PC-3 (cell line): ENCODE measurements around the gene ANKRA2. TPM values are rescaled to one million over a fixed set of nuclear protein-coding genes. Genes with fewer than 3 reads are reported as not detected.
A peak's percentile ranks its signal among the peaks of the same experiment; 100 is the strongest.

Source experiments
- ATAC-seq: fragments of 200-7000 bp; cut with Tn5 transposase; 2 replicates; pipeline ENCODE4 v1.9.1; 2020; ENCODE audit warnings: mild to moderate bottlenecking, moderate library complexity
- BruUV-seq: library from RNA; stranded (reverse); fragments of 400-500 nt; replicated peaks from 2 replicates; lab custom pipeline; 2021; lab: Mats Ljungman, UMichigan
- CTCF ChIA-PET: fragments of 300-600 bp; sonication (Branson Sonifier 250); formaldehyde crosslinking; loops from one replicate; lab custom pipeline; 2022; ENCODE audit warnings: antibody characterized with exemption; lab: Charles Lee
- POLR2A ChIA-PET: fragments of 300-600 bp; sonication (Branson Sonifier 250); formaldehyde crosslinking; loops from one replicate; lab custom pipeline; 2022; ENCODE audit warnings: antibody characterized with exemption; ENCODE audit not compliant: unreplicated experiment; lab: Charles Lee
- DNase-seq: peaks from one replicate; pipeline ENCODE4 v3.0.0-alpha.2; 2015
- H2AFZ ChIP-seq: fragments of 300-600 bp; sonication (generic); 2 replicates; pipeline ENCODE4 v1.6.0; 2016; ENCODE audit warnings: antibody characterized with exemption, low read length
- H3F3A ChIP-seq: fragments of 300-600 bp; sonication (generic); one replicate; pipeline ENCODE4 v1.6.0; 2017; ENCODE audit warnings: antibody characterized with exemption, low read length, control low read depth, mild to moderate bottlenecking; ENCODE audit not compliant: unreplicated experiment
- H3K27ac ChIP-seq: fragments of 300-600 bp; sonication (generic); 2 replicates; pipeline ENCODE4 v1.5.1; 2016; ENCODE audit warnings: mild to moderate bottlenecking, low read length
- H3K27me3 ChIP-seq: fragments of 300-600 bp; sonication (generic); 2 replicates; pipeline ENCODE4 v1.6.1; 2016; ENCODE audit warnings: low read length, mixed read lengths
- H3K36me3 ChIP-seq: fragments of 300-600 bp; sonication (generic); 2 replicates; pipeline ENCODE4 v1.6.1; 2016; ENCODE audit warnings: low read depth, mixed run types, low read length, mixed read lengths
- H3K4me1 ChIP-seq: fragments of 300-600 bp; sonication (generic); 2 replicates; pipeline ENCODE4 v1.5.1; 2016; ENCODE audit warnings: low read length; ENCODE audit not compliant: insufficient read depth
- H3K4me2 ChIP-seq: fragments of 300-600 bp; sonication (generic); 2 replicates; pipeline ENCODE4 v1.6.0; 2016; ENCODE audit warnings: low read length
- H3K4me3 ChIP-seq: fragments of 300-600 bp; sonication (generic); 2 replicates; pipeline ENCODE4 v1.5.1; 2016; ENCODE audit warnings: mild to moderate bottlenecking, low read length, mixed read lengths
- H3K79me2 ChIP-seq: fragments of 300-600 bp; sonication (generic); 2 replicates; pipeline ENCODE4 v1.6.1; 2017; ENCODE audit warnings: low read length, mixed read lengths
- H3K9ac ChIP-seq: fragments of 300-600 bp; sonication (generic); 2 replicates; pipeline ENCODE4 v1.6.0; 2016; ENCODE audit warnings: mild to moderate bottlenecking, low read length
- H3K9me2 ChIP-seq: fragments of 300-600 bp; sonication (generic); replicated peaks from 2 replicates; pipeline ENCODE4 v1.6.1; 2016; ENCODE audit warnings: mixed run types, low read length, mixed read lengths
- H3K9me3 ChIP-seq: fragments of 300-600 bp; sonication (generic); 2 replicates; pipeline ENCODE4 v1.6.1; 2016; ENCODE audit warnings: low read length, mixed read lengths
- H4K20me1 ChIP-seq: fragments of 300-600 bp; sonication (generic); 2 replicates; pipeline ENCODE4 v1.6.1; 2016; ENCODE audit warnings: low read length, mixed read lengths
- CTCF ChIP-seq: fragments of 300-600 bp; sonication (generic); conservative IDR thresholded peaks from 2 replicates; pipeline ENCODE4 v1.5.1; 2017; ENCODE audit warnings: antibody characterized with exemption, low read depth, mild to moderate bottlenecking, low read length
- EZH2 ChIP-seq: fragments of 300-600 bp; sonication (generic); IDR thresholded peaks from one replicate; pipeline ENCODE4 v1.6.1; 2017; ENCODE audit warnings: antibody characterized with exemption, mild to moderate bottlenecking, low read length; ENCODE audit not compliant: unreplicated experiment
- EZH2phosphoT487 ChIP-seq: fragments of 300-600 bp; sonication (generic); IDR thresholded peaks from 2 replicates; pipeline ENCODE4 v1.6.1; 2018; ENCODE audit warnings: mild to moderate bottlenecking, antibody characterized with exemption, low read length, borderline replicate concordance
- intact Hi-C: fragments of 100-400 bp; cut with micrococcal nuclease; formaldehyde crosslinking; loops from 2 replicates; pipeline ENCODE4 v1.9.0; 2023
- total RNA-seq: library from RNA; depleted of rRNA; stranded (reverse); fragments of >200 nt; gene quantifications from 2 replicates; pipeline ENCODE4 v1.2.3, GENCODE V29; 2014

ANKRA2 gene
- total RNA-seq, 1 experiment from 2014 or later = 4.4 TPM

GRCh38 chr5:73612799-73613198 is 47.4 kb upstream of the ANKRA2 start:
- no peaks in the 10 kb centered on the region for H3K9me2 ChIP-seq
- H3K36me3 ChIP-seq = no peaks in the 10 kb centered on the region
- H3K4me2 ChIP-seq = peak overlapping the region; percentile 59; the same call in 1 of the 2 replicates
- ChIA-PET CTCF (interaction anchor here (0.6 kb wide), 1 partner anchor 21 kb away, joined by 9 read pairs; no protein-coding TSS in a partner anchor), POLR2A (interaction anchor here (0.8 kb wide), 1 partner anchor 1026 kb away, joined by 4 read pairs; no protein-coding TSS in a partner anchor)
- peak; percentile 56 for DNase-seq
- H3K79me2 ChIP-seq = no peaks in the 10 kb centered on the region
- no peaks in the 10 kb centered on the region for H3F3A ChIP-seq
- H3K27ac ChIP-seq = 0 out of 2 replicates have a peak overlapping the region, but pooled peaks have one; percentile 25
- no peaks in the 10 kb centered on the region for H3K27me3 ChIP-seq
- TF ChIP-seq EZH2phosphoT487 (no peak), EZH2 (no peak), CTCF (no peak)
- ATAC-seq = peak; percentile 68
- no peaks in the 10 kb centered on the region for H3K9me3 ChIP-seq
- H3K9ac ChIP-seq = no peak overlapping the region
- intact Hi-C loops = no loop called here
- no peak overlapping the region for H2AFZ ChIP-seq
- H3K4me1 ChIP-seq = peaks cover 34% of the 10 kb centered on the region
- H4K20me1 ChIP-seq = no peaks in the 10 kb centered on the region
- H3K4me3 ChIP-seq = no peak overlapping the region
- BruUV-seq = no TSS peak

DNA sequence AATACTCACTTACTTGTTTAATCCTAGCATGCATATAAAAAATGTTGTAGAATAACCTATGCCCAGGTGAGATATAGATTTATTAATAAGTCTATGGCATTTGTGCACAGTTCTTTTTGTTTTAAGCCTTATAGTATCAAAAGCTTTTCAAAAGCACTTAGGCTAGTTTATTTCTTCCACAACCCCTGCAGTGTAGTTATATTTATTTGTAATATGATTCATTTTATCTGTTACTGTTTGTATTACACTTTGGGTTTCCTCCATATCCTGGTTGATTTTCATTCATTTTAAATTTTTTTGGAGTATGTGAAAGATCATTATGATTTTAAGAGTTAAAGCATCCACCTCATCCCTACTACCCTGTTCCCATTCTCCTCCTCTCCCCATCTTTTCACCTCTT is 41.8 kb upstream of the ANKRA2 start:
- H3K4me1 ChIP-seq = peaks cover 33% of the 10 kb centered on the region
- no peak overlapping the region for H3K9ac ChIP-seq
- ChIA-PET CTCF (no interaction called here), POLR2A (no interaction called here)
- no peaks in the 10 kb centered on the region for H3K79me2 ChIP-seq
- DNase-seq (peak; percentile 23), ATAC-seq (peak; percentile 55)
- TF ChIP-seq EZH2phosphoT487 = no peak
- no peak overlapping the region for H3K4me3 ChIP-seq
- no TSS peak for BruUV-seq
- intact Hi-C loops = loop anchor here (5.0 kb wide), 1 partner anchor 185 kb away; no protein-coding TSS in a partner anchor
- no peaks in the 10 kb centered on the region for H3K9me3 ChIP-seq
- H2AFZ ChIP-seq = no peak overlapping the region
- H4K20me1 ChIP-seq = no peaks in the 10 kb centered on the region
- H3K27ac ChIP-seq = peak overlapping the region; percentile 31; the same call in 1 of the 2 replicates
- H3K27me3 ChIP-seq = no peaks in the 10 kb centered on the region
- peak overlapping the region; percentile 78 for H3K4me2 ChIP-seq
- H3K36me3 ChIP-seq = no peaks in the 10 kb centered on the region
- H3F3A ChIP-seq = no peaks in the 10 kb centered on the region
- H3K9me2 ChIP-seq = no peaks in the 10 kb centered on the region

DNA sequence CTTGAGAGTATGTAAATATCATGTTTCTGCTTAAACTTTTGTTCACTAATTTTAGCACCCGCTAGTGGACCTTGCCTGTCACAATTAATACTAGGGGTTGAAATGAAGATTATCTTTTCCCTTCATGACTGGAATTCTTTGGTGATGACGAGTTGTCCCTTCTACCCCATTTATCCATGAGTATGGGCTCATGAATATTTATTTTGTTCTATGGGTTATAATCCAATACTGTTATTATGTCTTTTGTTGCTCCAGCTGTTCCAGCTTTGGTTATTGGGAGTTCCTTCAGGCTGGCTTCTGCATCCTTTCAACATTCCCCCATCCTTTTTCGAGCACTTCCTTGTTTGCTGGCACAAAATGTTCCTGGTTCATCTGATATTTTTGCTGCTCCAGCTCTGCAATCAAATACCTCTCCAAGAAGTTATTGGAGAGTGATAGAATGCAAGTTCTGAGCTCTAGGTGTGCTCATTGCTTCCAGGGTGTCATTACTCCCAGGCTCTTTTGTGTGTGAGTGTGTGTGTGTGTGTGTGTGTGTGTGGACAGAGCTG is 40.8 kb upstream of the ANKRA2 start:
- Histone ChIP-seq H3K4me1 (peaks cover 33% of the 10 kb centered on the region), H3K27me3 (no peaks in the 10 kb centered on the region), H3K4me3 (no peak overlapping the region), H3F3A (no peaks in the 10 kb centered on the region), H3K4me2 (peak overlapping the region; percentile 64; the same call in 1 of the 2 replicates), H3K9me2 (no peaks in the 10 kb centered on the region), H3K36me3 (no peaks in the 10 kb centered on the region), H3K9ac (no peak overlapping the region), H3K27ac (peak overlapping the region; percentile 54), H4K20me1 (no peaks in the 10 kb centered on the region), H3K9me3 (no peaks in the 10 kb centered on the region), H2AFZ (no peak overlapping the region), H3K79me2 (no peaks in the 10 kb centered on the region)
- ATAC-seq (no peak), DNase-seq (no peak)
- ChIA-PET CTCF (no interaction called here), POLR2A (no interaction called here)
- TF ChIP-seq CTCF = no peak
- no peak for TF ChIP-seq EZH2phosphoT487
- TF ChIP-seq EZH2 = no peak
- no TSS peak for BruUV-seq
- intact Hi-C loops = loop anchor here (5.0 kb wide), 1 partner anchor 186 kb away; no protein-coding TSS in a partner anchor
